HCT116 (cell line): Measurements from ENCODE around the gene DMD. TPM values are rescaled to one million over a fixed set of nuclear protein-coding genes. Genes with fewer than 3 reads are reported as not detected.

Experiments
- ATAC-seq: fragments of 200-7000 bp; cut with Tn5 transposase; 2 replicates; pipeline ENCODE4 v1.9.1; 2020; ENCODE audit warnings: mild to moderate bottlenecking, moderate library complexity
- BruUV-seq: library from RNA; stranded (reverse); fragments of 400-500 nt; replicated peaks from 2 replicates; lab custom pipeline; 2021; lab: Mats Ljungman, UMichigan
- CTCF ChIA-PET: fragments of 300-600 bp; sonication (Branson Sonifier 250); formaldehyde crosslinking; loops from one replicate; lab custom pipeline; 2021; ENCODE audit warnings: antibody characterized with exemption; lab: Charles Lee
- POLR2A ChIA-PET: fragments of 300-600, 350-600 bp; sonication (Branson Sonifier 250); formaldehyde crosslinking; loops from one replicate; lab custom pipeline; 2021; ENCODE audit warnings: antibody characterized with exemption; lab: Charles Lee
- RAD21 ChIA-PET, 2 experiments: fragments of 300-600 bp; sonication (Branson Sonifier 250); formaldehyde crosslinking; loops; one replicate each; lab custom pipeline; 2023; ENCODE audit warnings: low total read pairs in 2 of 2; ENCODE audit not compliant: uncharacterized antibody in 2 of 2, unreplicated experiment in 2 of 2, low non-redundant PET in 1 of 2; lab: Charles Lee
- DNase-seq: peaks from one replicate; pipeline ENCODE4 v3.0.0-alpha.2; 2010; ENCODE audit warnings: low read depth, low spot score
- H2AFZ ChIP-seq: fragments of 200-600 bp; shearing (Covaris generic), sonication (generic); 2 replicates; pipeline ENCODE4 v1.6.1; 2017; ENCODE audit warnings: low read depth, mixed run types, mixed read lengths, antibody characterized with exemption, low read length; ENCODE audit not compliant: poor library complexity, severe bottlenecking
- H3K27ac ChIP-seq: 2 replicates; pipeline ENCODE4 v1.5.1; 2012; ENCODE audit warnings: low read depth, low read length
- H3K27me3 ChIP-seq: fragments of 200-600 bp; sonication (generic); 2 replicates; pipeline ENCODE4 v1.6.1; 2016; ENCODE audit warnings: mixed run types, low read length, mixed read lengths; ENCODE audit not compliant: insufficient read depth
- H3K36me3 ChIP-seq, 2 experiments: fragments of 200-500 bp in 1 of 2; fragments of 200-600 bp in 1 of 2; sonication (Bioruptor generic) in 1 of 2; sonication (generic) in 1 of 2; 2 replicates each; pipeline versions ENCODE4 v1.5.1 to v1.6.1; 2014 to 2016; ENCODE audit warnings: low read length in 2 of 2, inconsistent platforms in 1 of 2, mixed read lengths in 1 of 2, mixed run types in 1 of 2; ENCODE audit not compliant: insufficient read depth in 2 of 2, control insufficient read depth in 1 of 2
- H3K4me1 ChIP-seq, 2 experiments: fragments of 200-600 bp in 1 of 2; sonication (generic) in 1 of 2; 2 replicates each; pipeline versions ENCODE4 v1.5.1 to v1.6.1; 2012 to 2017; ENCODE audit warnings: low read length in 2 of 2, inconsistent platforms in 1 of 2, mild to moderate bottlenecking in 1 of 2, mixed read lengths in 1 of 2, mixed run types in 1 of 2, moderate library complexity in 1 of 2; ENCODE audit not compliant: insufficient read depth in 2 of 2, control insufficient read depth in 1 of 2
- H3K4me2 ChIP-seq: fragments of 200-600 bp; sonication (generic); 2 replicates; pipeline ENCODE4 v1.6.1; 2017; ENCODE audit warnings: mixed run types, low read length, mixed read lengths
- H3K4me3 ChIP-seq, 2 experiments: fragments of 200-600 bp in 1 of 2; sonication (generic) in 1 of 2; replicated peaks in 1 of 2; 2 replicates each; pipeline ENCODE4 v1.5.1; 2011 to 2016; ENCODE audit warnings: low read length in 2 of 2, control low read depth in 1 of 2, low read depth in 1 of 2, mild to moderate bottlenecking in 1 of 2, mixed read lengths in 1 of 2, mixed run types in 1 of 2
- H3K79me2 ChIP-seq: fragments of 200-600 bp; sonication (generic); 2 replicates; pipeline ENCODE4 v1.6.1; 2017; ENCODE audit warnings: mild to moderate bottlenecking, mixed run types, low read length, moderate library complexity, mixed read lengths; ENCODE audit not compliant: insufficient read depth
- H3K9ac ChIP-seq: fragments of 200-600 bp; sonication (generic); 2 replicates; pipeline ENCODE4 v1.6.1; 2016; ENCODE audit warnings: low read length, mixed read lengths
- H3K9me2 ChIP-seq: fragments of 200-600 bp; sonication (generic), shearing (Covaris generic); 2 replicates; pipeline ENCODE4 v1.6.1; 2017; ENCODE audit warnings: mixed run types, mild to moderate bottlenecking, moderate library complexity; ENCODE audit not compliant: insufficient read depth
- H3K9me3 ChIP-seq, 2 experiments: fragments of 200-500 bp in 1 of 2; fragments of 200-600 bp in 1 of 2; sonication (Bioruptor generic) in 1 of 2; sonication (generic) in 1 of 2; 2 replicates each; pipeline ENCODE4 v1.6.1; 2014 to 2017; ENCODE audit warnings: low read length in 2 of 2, mixed read lengths in 2 of 2, inconsistent platforms in 1 of 2, low read depth in 1 of 2, mild to moderate bottlenecking in 1 of 2, mixed run types in 1 of 2, moderate library complexity in 1 of 2; ENCODE audit not compliant: control insufficient read depth in 1 of 2, insufficient read depth in 1 of 2
- H4K20me1 ChIP-seq: fragments of 200-600 bp; sonication (generic), shearing (Covaris generic); 2 replicates; pipeline ENCODE4 v1.6.1; 2017; ENCODE audit warnings: mixed run types, mild to moderate bottlenecking, moderate library complexity; ENCODE audit not compliant: insufficient read depth
- ELF1 ChIP-seq: IDR thresholded peaks from 2 replicates; pipeline ENCODE4 v1.6.1; 2012; ENCODE audit warnings: low read depth, borderline replicate concordance
- EZH2phosphoT487 ChIP-seq: fragments of 200-600 bp; IDR thresholded peaks from 2 replicates; pipeline ENCODE4 v1.6.1; 2018; ENCODE audit warnings: antibody characterized with exemption, borderline replicate concordance
- POLR2AphosphoS5 ChIP-seq: IDR thresholded peaks from 2 replicates; pipeline ENCODE4 v1.6.1; 2011; ENCODE audit warnings: mild to moderate bottlenecking, low read depth, low read length, moderate library complexity
- SRF ChIP-seq: IDR thresholded peaks from 2 replicates; pipeline ENCODE4 v1.6.1; 2012; ENCODE audit warnings: low read depth
- TCF7L2 ChIP-seq: IDR thresholded peaks from 2 replicates; pipeline ENCODE4 v1.7.0; 2011; ENCODE audit warnings: borderline replicate concordance, inconsistent platforms; ENCODE audit not compliant: insufficient read depth, insufficient read length; ENCODE audit errors: extremely low read depth
- intact Hi-C: fragments of 100-400 bp; cut with micrococcal nuclease; formaldehyde crosslinking; loops from 2 replicates; pipeline ENCODE4 v1.10.0; 2022
- total RNA-seq: library from RNA; stranded (reverse); gene quantifications from one replicate; pipeline ENCODE4 v1.2.1, GENCODE V29; 2021; ENCODE audit not compliant: unreplicated experiment

Gene DMD
- total RNA-seq, 1 experiment from 2014 or later: 0.05 TPM

- Histone ChIP-seq H3K27ac (no peak overlapping the region), H3K4me2 (no peak overlapping the region), H3K4me3 (no peak overlapping the region), H4K20me1 (no peaks in the 10 kb centered on the region), H3K9me3 (no peaks in the 10 kb centered on the region; a peak in 1 of 4 replicates), H3K4me1 (no peaks in the 10 kb centered on the region), H3K9ac (no peak overlapping the region), H2AFZ (no peak overlapping the region), H3K36me3 (no peaks in the 10 kb centered on the region), H3K79me2 (no peaks in the 10 kb centered on the region), H3K27me3 (no peaks in the 10 kb centered on the region), H3K9me2 (no peaks in the 10 kb centered on the region)
- TF ChIP-seq ELF1: no peak
- no peak for TF ChIP-seq POLR2AphosphoS5
- TF ChIP-seq SRF: no peak
- TF ChIP-seq EZH2phosphoT487: no peak
- RAD21 ChIA-PET: no interaction called here
- CTCF ChIA-PET: no interaction called here
- no TSS peak for BruUV-seq
- ATAC-seq: no peak
- POLR2A ChIA-PET: no interaction called here
- intact Hi-C loops: no loop called here
- no peak for DNase-seq
Observed at GRCh38 chrX:33014086-33014485, 197.3 kb downstream of the DMD start.

DNA sequence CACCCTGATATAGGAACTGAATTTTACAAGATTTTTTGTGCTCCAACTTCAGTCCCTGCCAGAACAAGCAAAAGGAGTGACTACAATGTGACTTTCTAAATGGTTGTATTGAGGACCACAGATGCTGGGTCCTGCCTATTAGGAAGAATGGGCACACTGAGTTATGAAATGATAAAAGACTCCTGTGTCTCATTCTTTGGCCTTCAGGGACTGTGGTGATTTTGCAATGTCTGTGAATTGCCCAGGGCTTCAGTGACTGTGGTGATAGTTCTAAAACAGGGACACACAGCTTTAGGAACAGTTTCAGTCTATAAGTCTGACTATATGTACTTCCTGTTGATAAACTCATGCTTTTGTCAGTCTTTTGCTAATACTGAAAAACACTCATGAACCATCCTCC, 210.2 kb downstream of the DMD start:
- Histone ChIP-seq H3K79me2 (no peaks in the 10 kb centered on the region), H4K20me1 (no peaks in the 10 kb centered on the region), H3K4me2 (no peak overlapping the region), H2AFZ (no peak overlapping the region), H3K27ac (no peak overlapping the region), H3K9ac (no peak overlapping the region), H3K4me1 (no peaks in the 10 kb centered on the region), H3K36me3 (no peaks in the 10 kb centered on the region), H3K4me3 (no peak overlapping the region), H3K27me3 (no peaks in the 10 kb centered on the region), H3K9me2 (no peaks in the 10 kb centered on the region), H3K9me3 (no peaks in the 10 kb centered on the region; a peak in 1 of 4 replicates)
- intact Hi-C loops: no loop called here
- RAD21 ChIA-PET: no interaction called here
- DNase-seq (no peak), ATAC-seq (no peak)
- CTCF ChIA-PET: no interaction called here
- no TSS peak for BruUV-seq
- POLR2A ChIA-PET: no interaction called here
- TF ChIP-seq TCF7L2: no peak
